HG03097 (cell line): ENCODE results near the gene NCOA7.

Experiments
- ATAC-seq: cut with Tn5 transposase; IDR thresholded peaks from one replicate; pipeline ENCODE4 v1.9.1; 2021; ENCODE audit not compliant: unreplicated experiment, low FRiP score

NCOA7 gene

GRCh38 chr6:125790358-125791150 lies at the start of gene NCOA7:
Gene NCOA7, plus strand, starts transcription at chr6:125790960. Its CDS starts 24,395 bp downstream, at chr6:125815355.
- ATAC-seq = peak; percentile 62

- no peak for ATAC-seq
Measured at GRCh38 chr6:125741336-125741735, 49.4 kb upstream of the NCOA7 start.

- no peak for ATAC-seq
Measured at GRCh38 chr6:125742024-125742423, 48.7 kb upstream of the NCOA7 start.

GRCh38 chr6:125742464-125743120 lies 48.2 kb upstream of the NCOA7 start:
- no peak for ATAC-seq

- no peak for ATAC-seq
Measured at GRCh38 chr6:125743604-125744003, 47.2 kb upstream of the NCOA7 start.

- no peak for ATAC-seq
Measured at GRCh38 chr6:125745281-125746018, 45.3 kb upstream of the NCOA7 start.

GRCh38 chr6:125746019-125746414 lies 44.7 kb upstream of the NCOA7 start:
- no peak for ATAC-seq

GRCh38 chr6:125746731-125747588 lies 43.8 kb upstream of the NCOA7 start:
- peak; percentile 62 for ATAC-seq

- no peak for ATAC-seq
Measured at GRCh38 chr6:125747589-125748405, 43.0 kb upstream of the NCOA7 start.

- ATAC-seq = no peak
Measured at GRCh38 chr6:125748406-125749172, 42.2 kb upstream of the NCOA7 start.

GRCh38 chr6:125749173-125749864 lies 41.4 kb upstream of the NCOA7 start, which contains the start of gene HEY2:
Gene HEY2, plus strand, starts transcription at chr6:125749632. Its CDS starts 145 bp downstream, at chr6:125749777.
- peak; percentile 83 for ATAC-seq

- no peak for ATAC-seq
Measured at GRCh38 chr6:125749865-125750691, 40.7 kb upstream of the NCOA7 start.

GRCh38 chr6:125750692-125751333 lies 39.9 kb upstream of the NCOA7 start:
- no peak for ATAC-seq

GRCh38 chr6:125751334-125751916 lies 39.3 kb upstream of the NCOA7 start:
- no peak for ATAC-seq

- no peak for ATAC-seq
Measured at GRCh38 chr6:125752773-125753172, 38.0 kb upstream of the NCOA7 start.

GRCh38 chr6:125753218-125753936 lies 37.4 kb upstream of the NCOA7 start:
- no peak for ATAC-seq
